Measurements from ENCODE around the gene ZNF831.

DNA sequence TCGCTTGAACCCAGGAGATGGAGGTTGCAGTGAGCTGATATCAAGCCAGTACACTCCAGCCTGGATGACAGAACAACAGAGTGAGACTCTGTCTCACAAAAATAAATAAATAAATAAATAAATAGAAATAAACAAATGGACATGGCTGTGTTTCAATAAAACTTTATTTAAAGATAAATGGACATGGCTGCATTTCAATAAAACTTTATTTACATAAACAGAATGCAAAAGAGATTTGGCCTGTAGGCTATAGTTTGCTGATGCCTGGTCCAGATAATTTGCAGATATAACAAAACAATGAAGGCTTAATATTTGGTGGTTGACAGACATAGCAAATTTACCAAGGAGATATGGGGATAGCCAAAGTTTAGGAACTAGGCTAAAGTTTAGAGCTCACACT lies 66.8 kb downstream of the ZNF831 start:
- TF ChIP-seq, protein P1, sequence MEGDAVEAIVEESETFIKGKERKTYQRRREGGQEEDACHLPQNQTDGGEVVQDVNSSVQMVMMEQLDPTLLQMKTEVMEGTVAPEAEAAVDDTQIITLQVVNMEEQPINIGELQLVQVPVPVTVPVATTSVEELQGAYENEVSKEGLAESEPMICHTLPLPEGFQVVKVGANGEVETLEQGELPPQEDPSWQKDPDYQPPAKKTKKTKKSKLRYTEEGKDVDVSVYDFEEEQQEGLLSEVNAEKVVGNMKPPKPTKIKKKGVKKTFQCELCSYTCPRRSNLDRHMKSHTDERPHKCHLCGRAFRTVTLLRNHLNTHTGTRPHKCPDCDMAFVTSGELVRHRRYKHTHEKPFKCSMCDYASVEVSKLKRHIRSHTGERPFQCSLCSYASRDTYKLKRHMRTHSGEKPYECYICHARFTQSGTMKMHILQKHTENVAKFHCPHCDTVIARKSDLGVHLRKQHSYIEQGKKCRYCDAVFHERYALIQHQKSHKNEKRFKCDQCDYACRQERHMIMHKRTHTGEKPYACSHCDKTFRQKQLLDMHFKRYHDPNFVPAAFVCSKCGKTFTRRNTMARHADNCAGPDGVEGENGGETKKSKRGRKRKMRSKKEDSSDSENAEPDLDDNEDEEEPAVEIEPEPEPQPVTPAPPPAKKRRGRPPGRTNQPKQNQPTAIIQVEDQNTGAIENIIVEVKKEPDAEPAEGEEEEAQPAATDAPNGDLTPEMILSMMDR (IDR thresholded peaks at IDR 0.05 in 2 of 3, conservative IDR thresholded peaks at IDR 0.05 in 1 of 3; ENCODE audit: borderline replicate concordance in 1 of 3, insufficient read depth in 1 of 3, low read depth in 2 of 3, low read length in 2 of 3) = no peak
- TF ChIP-seq, protein P2, sequence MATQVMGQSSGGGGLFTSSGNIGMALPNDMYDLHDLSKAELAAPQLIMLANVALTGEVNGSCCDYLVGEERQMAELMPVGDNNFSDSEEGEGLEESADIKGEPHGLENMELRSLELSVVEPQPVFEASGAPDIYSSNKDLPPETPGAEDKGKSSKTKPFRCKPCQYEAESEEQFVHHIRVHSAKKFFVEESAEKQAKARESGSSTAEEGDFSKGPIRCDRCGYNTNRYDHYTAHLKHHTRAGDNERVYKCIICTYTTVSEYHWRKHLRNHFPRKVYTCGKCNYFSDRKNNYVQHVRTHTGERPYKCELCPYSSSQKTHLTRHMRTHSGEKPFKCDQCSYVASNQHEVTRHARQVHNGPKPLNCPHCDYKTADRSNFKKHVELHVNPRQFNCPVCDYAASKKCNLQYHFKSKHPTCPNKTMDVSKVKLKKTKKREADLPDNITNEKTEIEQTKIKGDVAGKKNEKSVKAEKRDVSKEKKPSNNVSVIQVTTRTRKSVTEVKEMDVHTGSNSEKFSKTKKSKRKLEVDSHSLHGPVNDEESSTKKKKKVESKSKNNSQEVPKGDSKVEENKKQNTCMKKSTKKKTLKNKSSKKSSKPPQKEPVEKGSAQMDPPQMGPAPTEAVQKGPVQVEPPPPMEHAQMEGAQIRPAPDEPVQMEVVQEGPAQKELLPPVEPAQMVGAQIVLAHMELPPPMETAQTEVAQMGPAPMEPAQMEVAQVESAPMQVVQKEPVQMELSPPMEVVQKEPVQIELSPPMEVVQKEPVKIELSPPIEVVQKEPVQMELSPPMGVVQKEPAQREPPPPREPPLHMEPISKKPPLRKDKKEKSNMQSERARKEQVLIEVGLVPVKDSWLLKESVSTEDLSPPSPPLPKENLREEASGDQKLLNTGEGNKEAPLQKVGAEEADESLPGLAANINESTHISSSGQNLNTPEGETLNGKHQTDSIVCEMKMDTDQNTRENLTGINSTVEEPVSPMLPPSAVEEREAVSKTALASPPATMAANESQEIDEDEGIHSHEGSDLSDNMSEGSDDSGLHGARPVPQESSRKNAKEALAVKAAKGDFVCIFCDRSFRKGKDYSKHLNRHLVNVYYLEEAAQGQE (IDR thresholded peaks at IDR 0.05; ENCODE audit: low read depth) = no peak
- TF ChIP-seq POLR2A (IDR thresholded peaks at IDR 0.05; ENCODE audit: borderline replicate concordance, extremely low read depth, insufficient read depth, insufficient read length) = no peak
